ENCODE results near the gene USP54. TPM values are rescaled to one million over a fixed set of nuclear protein-coding genes. Genes with fewer than 3 reads are reported as not detected.

Gene USP54
- total RNA-seq, 4 donors from 2014 or later: 14.8 to 24.9 (median 16.7) TPM

DNA sequence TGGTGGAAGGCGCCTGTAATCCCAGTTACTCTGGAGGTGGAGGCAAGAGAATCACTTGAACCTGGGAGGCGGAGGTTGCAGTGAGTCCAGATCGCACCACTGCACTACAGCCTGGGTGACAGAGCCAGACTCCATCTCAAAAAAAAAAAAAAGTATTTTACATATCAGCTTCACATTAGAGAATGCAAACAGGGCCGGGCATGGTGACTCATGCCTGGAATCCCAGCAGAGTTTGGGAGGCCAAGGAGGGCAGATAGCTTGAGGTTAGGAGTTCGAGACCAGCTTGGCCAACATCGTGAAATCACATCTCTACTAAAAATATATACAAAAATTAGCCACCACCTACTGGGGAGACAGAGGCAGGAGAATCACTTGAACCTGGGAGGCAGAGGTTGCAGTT is 31.6 kb downstream of the USP54 start:
- TF ChIP-seq CTCF (IDR thresholded peaks at IDR 0.05; ENCODE audit: low read depth): no peak

DNA sequence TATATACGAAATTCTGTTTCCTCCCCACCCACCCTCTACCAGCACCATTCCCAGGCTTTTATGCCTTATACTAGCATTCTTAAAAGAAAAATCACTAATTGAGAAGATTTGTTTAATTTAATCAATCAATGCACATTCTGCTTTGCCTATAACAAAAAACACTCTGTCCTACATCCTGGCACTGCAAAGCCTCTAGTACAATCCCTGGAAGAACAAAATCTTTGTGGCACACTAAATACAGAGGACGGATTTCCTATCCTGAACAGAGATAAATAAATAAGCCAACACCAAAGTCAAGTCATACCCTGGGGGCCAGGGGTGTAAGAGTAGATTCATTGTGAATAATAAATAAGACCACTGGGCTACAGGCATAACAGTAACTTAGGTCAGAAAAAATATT is 34.3 kb downstream of the USP54 start:
- no peak for TF ChIP-seq CTCF (IDR thresholded peaks at IDR 0.05; ENCODE audit: low read depth)

DNA sequence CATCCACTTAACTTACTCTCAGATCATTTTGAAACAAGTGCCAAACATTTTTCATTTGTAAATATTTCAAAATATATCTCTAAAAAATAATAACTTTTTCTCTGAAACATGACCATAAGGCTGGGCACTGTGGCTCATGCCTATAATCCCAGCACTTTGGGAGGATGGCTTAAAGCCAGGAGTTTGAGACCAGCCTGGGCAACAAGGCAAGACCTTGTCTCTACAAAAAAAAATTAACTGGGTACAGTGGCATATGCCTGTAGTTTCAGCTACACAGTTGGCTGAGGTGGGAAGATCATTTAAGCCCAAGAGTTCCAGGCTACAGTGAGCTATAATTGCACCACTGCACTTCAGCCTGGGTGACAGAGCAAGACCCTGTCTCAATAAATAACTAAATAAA is 36.4 kb downstream of the USP54 start:
- no peak for TF ChIP-seq CTCF (IDR thresholded peaks at IDR 0.05; ENCODE audit: low read depth)

DNA sequence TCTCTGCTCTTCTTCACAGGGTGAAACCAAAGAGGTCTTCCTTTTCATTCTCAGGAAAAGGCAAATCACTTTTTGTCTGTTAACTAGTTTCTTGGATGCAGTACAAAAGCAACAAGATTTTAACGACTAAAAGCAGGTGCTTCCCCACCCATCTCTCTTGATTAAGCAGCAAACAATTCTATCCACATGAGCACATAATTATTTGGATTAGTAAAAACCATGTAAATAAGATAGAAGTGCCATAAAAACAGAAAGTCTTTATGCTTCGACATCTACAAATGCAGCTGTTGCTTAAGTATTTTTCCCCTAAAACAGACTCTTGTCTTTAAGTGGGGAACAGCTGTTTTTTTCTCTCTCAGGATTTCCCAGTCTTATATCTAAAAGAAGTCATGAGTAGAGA is 37.4 kb downstream of the USP54 start:
- TF ChIP-seq CTCF (IDR thresholded peaks at IDR 0.05; ENCODE audit: low read depth): no peak

DNA sequence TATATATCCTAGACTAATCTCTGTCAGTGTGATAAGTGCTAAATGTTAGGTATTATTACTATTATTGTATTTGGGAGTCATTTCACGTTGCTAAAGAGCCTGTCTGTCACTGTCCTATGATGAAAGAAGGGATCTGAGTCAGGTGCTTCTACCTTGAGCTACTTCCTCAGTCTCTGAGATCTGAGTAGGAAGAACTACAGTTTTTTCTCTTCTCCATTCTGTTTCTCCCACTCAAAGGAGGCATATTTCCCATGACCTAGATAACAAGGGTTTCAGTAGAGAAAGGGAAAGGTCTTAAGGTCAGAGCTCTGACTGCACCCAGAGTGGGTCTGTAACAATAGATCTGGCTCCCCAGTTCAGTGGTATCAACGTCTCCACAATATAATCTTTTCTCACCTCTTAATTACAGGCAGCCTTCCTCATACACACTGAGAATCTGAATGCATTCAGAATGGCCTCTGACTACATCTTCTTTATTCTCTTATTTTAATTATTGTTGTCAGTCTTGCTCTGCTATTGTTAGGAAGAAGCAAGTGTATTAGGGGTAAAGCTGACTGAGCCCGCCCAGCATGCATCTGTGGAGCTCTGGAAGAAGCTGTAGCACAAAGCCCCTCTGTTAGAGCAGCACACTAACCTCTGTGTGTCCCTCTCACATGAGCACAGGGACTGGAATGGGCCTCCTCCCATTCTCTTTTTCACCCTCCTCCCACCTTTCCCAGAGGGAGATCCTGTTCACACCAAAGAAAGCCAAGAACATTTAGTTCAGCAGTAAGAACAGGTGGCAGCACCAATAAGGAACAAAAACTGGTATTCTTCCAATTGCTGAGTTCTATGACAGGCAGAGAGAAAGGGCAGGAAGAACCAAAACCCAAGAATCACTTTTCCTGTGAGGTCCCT is 38.1 kb downstream of the USP54 start:
- no peak for TF ChIP-seq CTCF (IDR thresholded peaks at IDR 0.05; ENCODE audit: low read depth)

- no peak for TF ChIP-seq CTCF (IDR thresholded peaks at IDR 0.05; ENCODE audit: low read depth)
These were observed 39.6 kb downstream of the USP54 start for GRCh38 chr10:73551515-73551914.

DNA sequence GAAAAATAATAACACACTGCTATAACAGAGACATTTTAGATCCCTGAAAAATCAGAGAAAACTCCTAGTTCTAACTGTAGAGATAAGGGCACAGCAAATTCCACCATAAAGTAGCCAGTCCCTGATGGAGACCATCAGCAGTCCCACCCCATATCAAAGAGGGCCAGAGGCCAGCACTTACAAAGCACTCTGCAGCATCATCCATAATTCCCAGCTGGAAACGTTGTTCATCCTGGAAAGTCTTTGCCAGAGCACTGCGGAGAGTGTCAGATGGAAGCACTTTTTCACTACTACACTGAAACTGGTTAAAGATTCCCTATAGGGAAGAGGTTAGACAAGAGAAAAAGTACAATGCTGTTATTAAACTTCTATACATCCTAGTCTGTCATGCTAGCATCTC is 45.8 kb downstream of the USP54 start:
- no peak for TF ChIP-seq CTCF (IDR thresholded peaks at IDR 0.05; ENCODE audit: low read depth)
